WTC11 (cell line): ENCODE data around the gene VSX2. TPM values are rescaled to one million over a fixed set of nuclear protein-coding genes. Genes with fewer than 3 reads are reported as not detected.

ENCODE experiments used
- ATAC-seq: fragments of 200-7000 bp; cut with Tn5 transposase; 2 replicates; pipeline ENCODE4 v1.10.0; 2021; ENCODE audit warnings: mild to moderate bottlenecking, moderate library complexity
- CTCF ChIA-PET: fragments of 300-600 bp; sonication (Branson Sonifier 250); formaldehyde crosslinking; loops from one replicate; lab custom pipeline; 2021; ENCODE audit warnings: antibody characterized with exemption; lab: Charles Lee
- POLR2A ChIA-PET: fragments of 350-600 bp; sonication (Branson Sonifier 250); formaldehyde crosslinking; loops from one replicate; lab custom pipeline; 2021; ENCODE audit warnings: antibody characterized with exemption; lab: Charles Lee
- DNase-seq: peaks from one replicate; pipeline ENCODE4 v3.0.0; 2021; ENCODE audit warnings: low spot score
- H3K27ac Mint-ChIP-seq: 2 replicates; pipeline ENCODE4 v1.8.0; 2021; ENCODE audit warnings: mixed read lengths
- H3K27me3 Mint-ChIP-seq: 2 replicates; pipeline ENCODE4 v1.8.0; 2021; ENCODE audit warnings: low read depth, mild to moderate bottlenecking, moderate library complexity, mixed read lengths
- H3K36me3 Mint-ChIP-seq: 2 replicates; pipeline ENCODE4 v1.8.0; 2021; ENCODE audit warnings: mixed read lengths
- H3K4me1 Mint-ChIP-seq: 2 replicates; pipeline ENCODE4 v1.8.0; 2022; ENCODE audit warnings: mixed read lengths
- H3K4me3 Mint-ChIP-seq: 2 replicates; pipeline ENCODE4 v1.8.0; 2021; ENCODE audit warnings: mild to moderate bottlenecking, moderate library complexity, mixed read lengths
- H3K9me3 Mint-ChIP-seq: 2 replicates; pipeline ENCODE4 v1.8.0; 2021; ENCODE audit warnings: mixed read lengths
- ATF2 ChIP-seq: sonication (generic); formaldehyde crosslinking; IDR thresholded peaks from 2 replicates; pipeline ENCODE4 v1.8.1; 2022; ENCODE audit warnings: low read depth, missing genetic modification reagents, borderline replicate concordance
- E2F5 ChIP-seq: sonication (generic); formaldehyde crosslinking; IDR thresholded peaks from 2 replicates; pipeline ENCODE4 v1.8.1; 2022; ENCODE audit warnings: mild to moderate bottlenecking, moderate library complexity, missing genetic modification reagents
- ERG ChIP-seq: fragments of 250-450 bp; sonication (Bioruptor Pico); IDR thresholded peaks from 2 replicates; pipeline ENCODE4 v1.8.0; 2021; ENCODE audit warnings: mild to moderate bottlenecking
- ETV6 ChIP-seq: sonication (generic); formaldehyde crosslinking; IDR thresholded peaks from 2 replicates; pipeline ENCODE4 v1.8.1; 2022; ENCODE audit warnings: mild to moderate bottlenecking, missing genetic modification reagents
- FOXP1 ChIP-seq: sonication (generic); formaldehyde crosslinking; IDR thresholded peaks from 2 replicates; pipeline ENCODE4 v1.8.0; 2022; ENCODE audit warnings: missing genetic modification reagents, mild to moderate bottlenecking, moderate library complexity, borderline replicate concordance
- GABPB1 ChIP-seq: sonication (generic); formaldehyde crosslinking; IDR thresholded peaks from 2 replicates; pipeline ENCODE4 v1.8.1; 2023; ENCODE audit warnings: mild to moderate bottlenecking, missing genetic modification reagents
- GTF2I ChIP-seq: fragments of 250-450 bp; sonication (Bioruptor Pico); conservative IDR thresholded peaks from 2 replicates; pipeline ENCODE4 v1.4.0; 2021; ENCODE audit warnings: mild to moderate bottlenecking
- NFATC4 ChIP-seq: fragments of 250-450 bp; sonication (Bioruptor Pico); IDR thresholded peaks from 2 replicates; pipeline ENCODE4 v1.9.0; 2021; ENCODE audit warnings: mild to moderate bottlenecking
- RELA ChIP-seq: sonication (generic); formaldehyde crosslinking; IDR thresholded peaks from 2 replicates; pipeline ENCODE4 v1.8.1; 2022; ENCODE audit warnings: missing genetic modification reagents, mild to moderate bottlenecking, borderline replicate concordance
- STAT6 ChIP-seq: sonication (generic); formaldehyde crosslinking; conservative IDR thresholded peaks from 2 replicates; pipeline ENCODE4 v1.8.1; 2023; ENCODE audit warnings: mild to moderate bottlenecking, low read depth, missing genetic modification reagents, moderate library complexity
- ZNF263 ChIP-seq: sonication (generic); formaldehyde crosslinking; IDR thresholded peaks from 2 replicates; pipeline ENCODE4 v1.8.1; 2022; ENCODE audit warnings: low read depth, mild to moderate bottlenecking, moderate library complexity, missing genetic modification reagents
- ZNF396 ChIP-seq: fragments of 250-450 bp; sonication (Bioruptor Pico); IDR thresholded peaks from 2 replicates; pipeline ENCODE4 v1.8.0; 2021; ENCODE audit warnings: mild to moderate bottlenecking, moderate library complexity, borderline replicate concordance
- ZNF416 ChIP-seq: fragments of 250-450 bp; sonication (Bioruptor Pico); IDR thresholded peaks from 2 replicates; pipeline ENCODE4 v1.9.0; 2021; ENCODE audit warnings: mild to moderate bottlenecking, inconsistent platforms
- ZSCAN18 ChIP-seq: fragments of 250-450 bp; sonication (Bioruptor Pico); IDR thresholded peaks from 2 replicates; pipeline ENCODE4 v2.1.2; 2022; ENCODE audit warnings: mild to moderate bottlenecking, moderate library complexity
- total RNA-seq: library from RNA; stranded (reverse); gene quantifications from 3 replicates; pipeline ENCODE4 v1.2.3, GENCODE V29; 2021
- TF ChIP-seq, protein P1 (sequence below): fragments of 200-600 bp; IDR thresholded peaks from 2 replicates; pipeline ENCODE4 v1.8.0; 2022; ENCODE audit warnings: antibody characterized with exemption
- TF ChIP-seq, protein P2 (sequence below): sonication (generic); formaldehyde crosslinking; IDR thresholded peaks from 2 replicates; pipeline ENCODE4 v1.8.1; 2023; ENCODE audit warnings: mild to moderate bottlenecking, missing genetic modification reagents, moderate library complexity
- TF ChIP-seq, protein P3 (sequence below): sonication (generic); formaldehyde crosslinking; IDR thresholded peaks from 2 replicates; pipeline ENCODE4 v1.8.0; 2022; ENCODE audit warnings: missing genetic modification reagents
- TF ChIP-seq, protein P4 (sequence below): sonication (generic); formaldehyde crosslinking; IDR thresholded peaks from 2 replicates; pipeline ENCODE4 v1.8.0; 2022; ENCODE audit warnings: mild to moderate bottlenecking, missing genetic modification reagents

VSX2 gene
- total RNA-seq, 1 experiment from 2014 or later: not detected

DNA sequence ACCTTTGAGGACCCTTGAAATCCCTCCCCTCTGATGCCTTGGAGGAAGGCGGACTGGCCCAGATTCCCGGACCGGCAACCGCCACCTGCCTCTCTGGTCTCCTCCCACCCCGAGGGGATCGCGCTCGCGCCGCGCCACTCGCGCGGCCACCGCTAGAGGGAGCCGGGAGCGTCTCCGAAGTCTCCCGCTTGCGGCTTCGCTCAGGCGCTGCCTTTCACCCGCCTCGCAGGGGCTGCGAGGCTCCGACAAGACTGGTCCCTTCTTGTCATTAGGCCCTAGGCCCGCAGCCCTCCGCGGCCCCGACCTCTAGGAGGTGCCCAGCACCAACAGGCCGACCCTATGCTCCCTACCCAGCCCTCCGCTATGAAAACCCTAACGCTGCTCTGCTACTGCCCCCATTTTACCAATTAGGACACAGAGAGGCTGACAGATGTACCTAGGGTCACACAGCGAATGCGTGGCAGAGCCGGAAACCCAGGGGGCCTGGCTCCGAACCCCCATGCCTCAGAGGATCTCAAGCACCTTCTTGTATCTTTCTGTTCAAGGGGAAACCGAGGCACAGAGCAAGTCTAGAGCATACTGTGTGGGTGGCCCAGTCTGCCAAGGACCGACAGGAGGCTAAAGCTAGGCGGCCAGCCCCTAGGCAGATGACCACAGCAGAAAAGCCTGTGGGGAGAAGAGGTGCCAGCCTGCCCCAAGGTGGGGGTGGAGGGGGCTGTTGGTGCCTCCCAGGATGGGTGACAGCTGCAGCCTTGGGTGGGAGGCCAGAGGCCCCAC, 21.4 kb upstream of the VSX2 start:
- POLR2A ChIA-PET: interaction anchor here (0.6 kb wide), 1 partner anchor 64 kb away, joined by 3 read pairs; no protein-coding TSS in a partner anchor
- no peaks in the 10 kb centered on the region for H3K36me3 Mint-ChIP-seq
- DNase-seq (peak; percentile 94), ATAC-seq (peak; percentile 92)
- peak overlapping the region; percentile 20; the same call in 1 of the 2 replicates for H3K4me3 Mint-ChIP-seq
- peak; percentile 49; the same call in 1 of the 2 replicates for TF ChIP-seq E2F5 (CRISPR knock-in tag)
- TF ChIP-seq GTF2I (CRISPR knock-in tag): 0 out of 2 replicates have a peak, but pooled peaks have one; percentile 29
- TF ChIP-seq, protein P1, sequence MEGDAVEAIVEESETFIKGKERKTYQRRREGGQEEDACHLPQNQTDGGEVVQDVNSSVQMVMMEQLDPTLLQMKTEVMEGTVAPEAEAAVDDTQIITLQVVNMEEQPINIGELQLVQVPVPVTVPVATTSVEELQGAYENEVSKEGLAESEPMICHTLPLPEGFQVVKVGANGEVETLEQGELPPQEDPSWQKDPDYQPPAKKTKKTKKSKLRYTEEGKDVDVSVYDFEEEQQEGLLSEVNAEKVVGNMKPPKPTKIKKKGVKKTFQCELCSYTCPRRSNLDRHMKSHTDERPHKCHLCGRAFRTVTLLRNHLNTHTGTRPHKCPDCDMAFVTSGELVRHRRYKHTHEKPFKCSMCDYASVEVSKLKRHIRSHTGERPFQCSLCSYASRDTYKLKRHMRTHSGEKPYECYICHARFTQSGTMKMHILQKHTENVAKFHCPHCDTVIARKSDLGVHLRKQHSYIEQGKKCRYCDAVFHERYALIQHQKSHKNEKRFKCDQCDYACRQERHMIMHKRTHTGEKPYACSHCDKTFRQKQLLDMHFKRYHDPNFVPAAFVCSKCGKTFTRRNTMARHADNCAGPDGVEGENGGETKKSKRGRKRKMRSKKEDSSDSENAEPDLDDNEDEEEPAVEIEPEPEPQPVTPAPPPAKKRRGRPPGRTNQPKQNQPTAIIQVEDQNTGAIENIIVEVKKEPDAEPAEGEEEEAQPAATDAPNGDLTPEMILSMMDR: peak; percentile 94
- no peak for TF ChIP-seq GABPB1 (CRISPR knock-in tag)
- TF ChIP-seq ZNF263 (CRISPR knock-in tag): no peak
- TF ChIP-seq, protein P2, sequence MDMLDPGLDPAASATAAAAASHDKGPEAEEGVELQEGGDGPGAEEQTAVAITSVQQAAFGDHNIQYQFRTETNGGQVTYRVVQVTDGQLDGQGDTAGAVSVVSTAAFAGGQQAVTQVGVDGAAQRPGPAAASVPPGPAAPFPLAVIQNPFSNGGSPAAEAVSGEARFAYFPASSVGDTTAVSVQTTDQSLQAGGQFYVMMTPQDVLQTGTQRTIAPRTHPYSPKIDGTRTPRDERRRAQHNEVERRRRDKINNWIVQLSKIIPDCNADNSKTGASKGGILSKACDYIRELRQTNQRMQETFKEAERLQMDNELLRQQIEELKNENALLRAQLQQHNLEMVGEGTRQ: 0 out of 2 replicates have a peak, but pooled peaks have one; percentile 20
- TF ChIP-seq ETV6: peak; percentile 27; the same call in 1 of the 2 replicates
- TF ChIP-seq, all 79 proteins: peak for 5
- H3K9me3 Mint-ChIP-seq: no peaks in the 10 kb centered on the region
- H3K4me1 Mint-ChIP-seq: no peaks in the 10 kb centered on the region; the same call in 1 of the 2 replicates
- CTCF ChIA-PET: interaction anchor here (0.5 to 4.6 kb wide), 10 partner anchors 8 to 291 kb away, joined by 3 to 35 read pairs (median 6); partner anchors contain the start of gene VSX2
- H3K27me3 Mint-ChIP-seq: peaks cover 26% of the 10 kb centered on the region
- no peak overlapping the region for H3K27ac Mint-ChIP-seq

DNA sequence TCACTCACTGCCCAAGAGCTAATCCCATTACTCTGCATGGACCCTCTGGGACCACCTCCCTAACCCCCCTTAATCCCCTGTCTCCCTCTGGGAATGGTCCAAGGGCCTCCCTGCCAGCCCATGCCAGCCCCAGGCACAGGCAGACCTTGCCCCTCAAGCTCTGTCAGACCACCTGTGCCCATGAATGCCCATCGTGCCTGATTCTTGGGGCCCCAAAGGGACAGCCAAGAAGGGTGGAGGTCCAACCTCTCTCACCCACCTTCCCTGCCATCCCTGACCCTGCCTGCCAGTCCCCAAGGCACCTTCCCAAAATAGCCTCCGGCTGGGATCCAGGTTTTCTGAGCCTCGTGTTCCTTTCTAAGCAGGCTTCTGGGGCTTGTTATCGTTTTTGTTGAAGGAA, 20.8 kb upstream of the VSX2 start:
- no peaks in the 10 kb centered on the region for H3K9me3 Mint-ChIP-seq
- ATAC-seq: no peak
- H3K27ac Mint-ChIP-seq: no peak overlapping the region
- ChIA-PET CTCF (interaction anchor here (0.5 to 3.4 kb wide), 11 partner anchors 9 to 290 kb away, joined by 3 to 21 read pairs (median 4); partner anchors contain the start of gene VSX2), POLR2A (interaction anchor here (0.6 kb wide), 1 partner anchor 64 kb away, joined by 3 read pairs; no protein-coding TSS in a partner anchor)
- H3K27me3 Mint-ChIP-seq: peaks cover 26% of the 10 kb centered on the region
- DNase-seq: no peak
- H3K4me3 Mint-ChIP-seq: no peak overlapping the region
- no peaks in the 10 kb centered on the region; the same call in 1 of the 2 replicates for H3K4me1 Mint-ChIP-seq
- H3K36me3 Mint-ChIP-seq: no peaks in the 10 kb centered on the region
- TF ChIP-seq STAT6 (CRISPR knock-in tag) (no peak), FOXP1 (no peak), ATF2 (CRISPR knock-in tag) (no peak), ZNF396 (CRISPR knock-in tag) (no peak), ZNF416 (no peak), RELA (CRISPR knock-in tag) (no peak), ZSCAN18 (no peak), NFATC4 (CRISPR knock-in tag) (no peak), ERG (CRISPR knock-in tag) (no peak)
- TF ChIP-seq, protein P3, sequence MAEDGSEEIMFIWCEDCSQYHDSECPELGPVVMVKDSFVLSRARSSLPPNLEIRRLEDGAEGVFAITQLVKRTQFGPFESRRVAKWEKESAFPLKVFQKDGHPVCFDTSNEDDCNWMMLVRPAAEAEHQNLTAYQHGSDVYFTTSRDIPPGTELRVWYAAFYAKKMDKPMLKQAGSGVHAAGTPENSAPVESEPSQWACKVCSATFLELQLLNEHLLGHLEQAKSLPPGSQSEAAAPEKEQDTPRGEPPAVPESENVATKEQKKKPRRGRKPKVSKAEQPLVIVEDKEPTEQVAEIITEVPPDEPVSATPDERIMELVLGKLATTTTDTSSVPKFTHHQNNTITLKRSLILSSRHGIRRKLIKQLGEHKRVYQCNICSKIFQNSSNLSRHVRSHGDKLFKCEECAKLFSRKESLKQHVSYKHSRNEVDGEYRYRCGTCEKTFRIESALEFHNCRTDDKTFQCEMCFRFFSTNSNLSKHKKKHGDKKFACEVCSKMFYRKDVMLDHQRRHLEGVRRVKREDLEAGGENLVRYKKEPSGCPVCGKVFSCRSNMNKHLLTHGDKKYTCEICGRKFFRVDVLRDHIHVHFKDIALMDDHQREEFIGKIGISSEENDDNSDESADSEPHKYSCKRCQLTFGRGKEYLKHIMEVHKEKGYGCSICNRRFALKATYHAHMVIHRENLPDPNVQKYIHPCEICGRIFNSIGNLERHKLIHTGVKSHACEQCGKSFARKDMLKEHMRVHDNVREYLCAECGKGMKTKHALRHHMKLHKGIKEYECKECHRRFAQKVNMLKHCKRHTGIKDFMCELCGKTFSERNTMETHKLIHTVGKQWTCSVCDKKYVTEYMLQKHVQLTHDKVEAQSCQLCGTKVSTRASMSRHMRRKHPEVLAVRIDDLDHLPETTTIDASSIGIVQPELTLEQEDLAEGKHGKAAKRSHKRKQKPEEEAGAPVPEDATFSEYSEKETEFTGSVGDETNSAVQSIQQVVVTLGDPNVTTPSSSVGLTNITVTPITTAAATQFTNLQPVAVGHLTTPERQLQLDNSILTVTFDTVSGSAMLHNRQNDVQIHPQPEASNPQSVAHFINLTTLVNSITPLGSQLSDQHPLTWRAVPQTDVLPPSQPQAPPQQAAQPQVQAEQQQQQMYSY (CRISPR knock-in tag): no peak
- TF ChIP-seq, protein P4, sequence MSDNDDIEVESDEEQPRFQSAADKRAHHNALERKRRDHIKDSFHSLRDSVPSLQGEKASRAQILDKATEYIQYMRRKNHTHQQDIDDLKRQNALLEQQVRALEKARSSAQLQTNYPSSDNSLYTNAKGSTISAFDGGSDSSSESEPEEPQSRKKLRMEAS (CRISPR knock-in tag): no peak
